NCI-H526 treated with DMSO at 0.1 percent for 48 hours (cell line): ENCODE results near the gene PARD6B.

ENCODE experiments used
- DNase-seq: peaks from one replicate; lab custom pipeline; 2025; lab: John Stamatoyannopoulos, UW

The PARD6B gene

GRCh38 chr20:50724112-50724725 is 7.2 kb upstream of the PARD6B start:
- no peak for DNase-seq

GRCh38 chr20:50724851-50725723 is 6.3 kb upstream of the PARD6B start:
- no peak for DNase-seq

GRCh38 chr20:50725724-50726005 is 5.7 kb upstream of the PARD6B start:
- no peak for DNase-seq

- no peak for DNase-seq
Observed at GRCh38 chr20:50726955-50727791, 4.2 kb upstream of the PARD6B start.

- no peak for DNase-seq
Observed at GRCh38 chr20:50727792-50728485, 3.4 kb upstream of the PARD6B start.

- DNase-seq: no peak
Observed at GRCh38 chr20:50728486-50728980, 2.8 kb upstream of the PARD6B start.

- DNase-seq: no peak
Observed at GRCh38 chr20:50728981-50729874, 2.2 kb upstream of the PARD6B start.

GRCh38 chr20:50729901-50730764 is 1.2 kb upstream of the PARD6B start:
- no peak for DNase-seq

- no peak for DNase-seq
Observed at GRCh38 chr20:50730765-50731054, 670 bp upstream of the PARD6B start.

GRCh38 chr20:50731930-50732690 is 730 bp downstream of the PARD6B start:
- peak; percentile 41 for DNase-seq

GRCh38 chr20:50733644-50734349 is 2.4 kb downstream of the PARD6B start:
- DNase-seq: no peak

GRCh38 chr20:50734730-50735679 is 3.6 kb downstream of the PARD6B start:
- DNase-seq: peak; percentile 75

- DNase-seq: peak; percentile 35
Observed at GRCh38 chr20:50735813-50736212, 4.4 kb downstream of the PARD6B start.

- no peak for DNase-seq
Observed at GRCh38 chr20:50737352-50737751, 6.0 kb downstream of the PARD6B start.

- no peak for DNase-seq
Observed at GRCh38 chr20:50743087-50743486, 11.7 kb downstream of the PARD6B start.

GRCh38 chr20:50744143-50744792 is 12.9 kb downstream of the PARD6B start:
- peak; percentile 52 for DNase-seq

GRCh38 chr20:50745634-50746137 is 14.3 kb downstream of the PARD6B start:
- DNase-seq: no peak
